Measurements from ENCODE around the gene MICALL2.

The MICALL2 gene

DNA sequence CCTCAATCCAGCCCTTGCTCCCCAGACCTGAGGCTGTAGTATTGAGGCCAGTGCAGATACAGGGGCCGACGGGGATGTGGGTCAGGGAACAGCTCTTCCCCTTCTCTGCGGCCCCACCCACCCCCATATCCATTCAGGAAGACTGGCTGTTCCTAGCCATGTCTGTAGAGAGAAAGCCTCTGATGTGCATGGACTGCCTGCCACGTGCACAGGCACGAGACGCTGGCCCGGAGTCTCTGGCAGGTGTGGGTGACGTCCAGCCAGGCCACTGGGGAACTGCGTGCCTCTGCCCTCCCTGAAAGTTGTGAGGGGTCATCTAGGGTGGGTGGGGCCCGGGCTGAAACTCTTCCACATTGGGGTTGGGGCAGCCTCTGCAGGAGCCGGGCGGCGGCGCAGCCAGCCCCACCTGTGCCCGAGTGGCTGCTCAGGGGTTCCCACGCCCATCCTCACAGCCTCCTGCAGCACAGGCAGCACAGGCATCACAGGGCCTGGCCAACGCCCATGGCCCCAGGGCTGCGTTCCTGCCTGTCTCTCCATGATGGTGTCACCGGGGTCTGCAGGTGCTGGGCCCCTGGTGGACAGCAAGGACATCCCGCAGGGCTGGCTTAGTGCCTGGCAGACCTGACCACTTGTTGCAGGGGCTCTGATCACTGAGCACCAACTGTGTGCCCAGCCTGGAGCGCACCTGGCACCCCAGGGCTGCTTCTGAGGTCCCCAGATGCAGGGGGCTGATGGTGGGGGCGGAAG lies 27.5 kb downstream of the MICALL2 start:
- no peak for DNase-seq

DNA sequence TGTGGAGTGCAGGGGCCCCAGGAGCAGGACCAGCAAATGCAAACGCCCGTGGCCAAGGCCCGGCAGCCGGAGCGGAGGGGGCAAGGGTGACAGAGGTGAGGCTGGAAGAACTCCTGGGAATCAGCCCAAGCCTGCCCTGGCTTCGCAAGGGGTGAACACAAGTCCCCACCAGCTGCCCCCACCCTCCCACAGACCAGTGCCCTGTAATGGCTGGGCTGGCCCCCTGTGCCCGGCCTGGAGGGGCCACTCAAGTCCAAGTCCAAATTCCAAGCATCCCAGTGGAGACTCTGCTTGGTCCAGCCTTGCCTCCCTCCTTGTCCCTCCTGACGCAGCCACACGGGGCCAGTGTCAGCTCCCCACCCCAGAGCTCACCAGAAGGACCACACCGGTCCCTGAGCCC lies 28.0 kb downstream of the MICALL2 start:
- DNase-seq: no peak

DNA sequence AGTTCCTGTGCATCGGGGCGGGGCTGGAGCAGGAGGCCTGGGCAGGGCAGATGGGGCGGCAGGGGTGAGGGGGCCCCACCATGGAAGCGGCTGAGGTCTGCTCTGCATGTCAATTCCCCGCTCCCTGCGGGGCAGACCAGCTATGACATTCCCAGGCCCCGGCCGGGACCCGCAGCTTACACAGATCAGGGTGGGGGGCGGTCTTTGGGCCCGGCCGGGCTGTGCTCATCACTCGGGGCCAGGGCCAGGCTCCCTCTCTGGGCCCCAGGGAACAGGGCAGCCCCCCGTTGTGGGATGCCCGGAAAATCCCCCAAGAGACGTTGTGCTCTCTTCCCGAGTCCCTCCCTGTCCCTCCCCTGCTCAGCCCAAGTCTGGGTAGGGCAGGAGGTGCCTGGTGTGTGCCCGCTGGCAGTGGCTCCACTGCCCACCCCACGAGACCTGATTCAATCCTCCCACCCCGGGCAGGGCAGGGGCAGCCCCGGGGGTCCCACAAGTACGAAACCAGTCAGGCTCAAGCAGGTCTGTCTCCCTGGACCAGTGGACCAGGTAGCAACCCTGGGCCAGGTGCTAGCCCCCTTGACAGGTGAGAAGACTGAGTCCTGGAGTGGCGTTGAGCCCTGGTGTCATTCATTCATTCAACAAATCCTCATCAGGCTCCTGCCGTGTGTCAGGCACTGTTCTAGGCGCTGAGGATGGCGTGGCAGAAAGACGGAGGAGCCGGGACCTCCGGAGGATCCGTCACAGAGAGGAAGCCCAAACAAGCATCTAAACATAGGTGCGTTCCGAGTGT lies 29.0 kb downstream of the MICALL2 start:
- DNase-seq: no peak

DNA sequence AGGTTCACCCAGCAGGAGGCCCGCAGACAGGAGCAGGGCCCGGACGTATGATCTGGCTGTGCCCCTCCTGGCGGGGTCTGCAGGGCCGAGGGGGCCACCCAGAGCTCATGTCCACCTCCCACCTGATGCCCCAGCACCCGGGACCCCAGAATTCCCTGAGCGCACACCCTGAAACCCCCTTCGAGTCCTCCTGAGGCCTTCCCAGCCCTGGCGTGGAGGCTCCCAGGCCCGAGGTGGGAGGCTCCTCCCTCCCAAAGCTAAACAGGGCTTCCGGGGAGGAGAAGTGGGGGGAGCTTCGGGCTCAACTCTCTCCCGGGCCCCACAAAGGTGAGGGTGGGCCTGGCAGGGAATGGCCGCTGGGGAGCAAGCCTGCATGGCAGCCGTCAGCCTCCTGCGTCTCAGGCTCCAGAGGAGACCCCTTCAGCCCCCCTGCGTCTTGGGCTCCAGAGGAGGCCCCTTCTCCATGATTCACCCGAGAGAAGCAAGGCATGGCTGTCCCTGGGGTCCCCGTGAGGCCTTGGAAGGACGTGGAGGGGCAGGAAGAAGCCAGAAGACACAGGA lies 30.2 kb downstream of the MICALL2 start:
- peak; percentile 17 for DNase-seq

DNA sequence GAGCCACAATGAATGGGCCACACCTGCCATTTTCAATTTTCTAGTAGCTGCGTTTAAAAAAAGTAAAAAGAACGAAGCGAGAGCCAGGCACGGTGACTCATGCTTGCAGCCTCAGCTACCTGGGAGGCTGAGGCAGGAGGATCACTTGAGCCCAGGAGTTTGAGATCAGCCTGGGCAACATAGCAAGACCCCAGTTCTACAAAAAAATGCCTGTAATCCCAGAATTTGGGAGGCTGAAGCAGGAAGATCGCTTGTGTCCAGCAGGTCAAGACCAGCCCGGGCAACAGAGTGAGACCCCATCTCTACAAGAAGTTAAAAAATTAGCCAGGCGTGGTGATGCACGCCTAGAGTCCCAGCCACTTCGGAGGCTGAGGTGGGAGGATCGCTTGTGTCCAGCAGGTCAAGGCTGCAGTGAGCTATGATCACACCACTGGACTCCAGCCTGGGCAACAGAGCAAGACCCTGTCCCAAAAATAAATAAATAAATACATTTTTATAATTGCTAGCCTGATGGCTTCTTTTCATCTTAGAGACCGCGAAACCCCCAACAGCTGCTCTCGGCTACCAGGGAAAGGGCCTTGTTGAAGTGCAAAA lies 32.1 kb downstream of the MICALL2 start:
- no peak for DNase-seq

DNA sequence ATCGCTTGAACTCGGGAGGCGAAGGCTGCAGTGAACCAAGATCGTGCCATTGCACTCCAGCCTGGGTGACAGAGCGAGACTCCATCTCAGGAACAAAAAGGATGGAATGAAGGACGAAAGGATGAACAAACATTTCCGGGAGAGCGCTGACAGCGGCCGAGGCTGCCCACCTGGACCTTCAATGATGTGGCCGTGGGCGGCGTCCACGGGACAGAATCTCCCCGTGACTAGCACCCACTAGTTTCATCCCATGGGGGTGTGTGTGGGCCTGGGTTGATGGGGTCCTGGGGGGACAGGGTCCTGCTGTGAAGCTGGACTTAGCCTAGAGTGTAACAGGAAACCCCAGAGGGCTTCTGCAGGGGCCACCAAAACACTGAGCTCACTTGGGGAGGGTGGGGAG lies 32.8 kb downstream of the MICALL2 start:
- DNase-seq: no peak

DNA sequence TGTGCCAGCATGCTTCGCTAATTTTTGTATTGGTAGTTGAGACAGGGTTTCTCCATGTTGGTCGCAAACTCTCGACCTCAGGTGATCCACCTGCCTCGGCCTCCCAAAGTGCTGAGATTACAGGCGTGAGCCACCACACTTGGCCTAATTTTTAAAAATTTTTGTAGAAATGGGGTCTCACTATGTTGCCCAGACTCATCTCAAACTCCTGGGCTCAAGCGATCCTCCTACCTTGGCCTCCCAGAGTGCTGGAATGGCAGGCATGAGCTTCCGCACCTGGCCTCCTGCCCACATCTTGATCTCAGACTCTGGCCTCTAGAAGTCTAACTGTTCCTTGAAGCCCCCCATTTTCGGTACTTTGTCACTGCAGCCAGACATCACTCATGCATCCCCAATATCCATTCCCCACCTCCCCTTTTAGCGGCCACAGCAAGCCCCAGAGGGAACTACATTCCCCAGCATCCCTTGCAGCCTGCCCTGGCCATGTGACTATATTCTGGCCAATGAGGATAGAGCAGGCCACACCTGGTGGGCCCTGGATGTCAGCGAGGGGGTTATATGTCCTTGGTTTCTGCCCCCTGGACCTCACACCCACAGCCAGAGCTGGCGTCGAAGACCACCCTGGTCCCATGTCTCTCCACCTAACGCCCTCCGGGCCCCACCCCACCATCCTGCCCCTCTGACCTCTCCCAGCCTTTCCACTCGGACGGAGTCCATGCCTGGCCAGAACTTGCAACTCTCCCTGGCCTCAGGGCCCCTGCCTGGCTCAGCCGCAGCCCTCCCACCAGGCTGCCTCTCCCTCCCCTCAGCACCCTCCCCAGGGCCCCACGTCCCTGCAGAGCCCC lies 33.8 kb downstream of the MICALL2 start:
- no peak for DNase-seq

DNA sequence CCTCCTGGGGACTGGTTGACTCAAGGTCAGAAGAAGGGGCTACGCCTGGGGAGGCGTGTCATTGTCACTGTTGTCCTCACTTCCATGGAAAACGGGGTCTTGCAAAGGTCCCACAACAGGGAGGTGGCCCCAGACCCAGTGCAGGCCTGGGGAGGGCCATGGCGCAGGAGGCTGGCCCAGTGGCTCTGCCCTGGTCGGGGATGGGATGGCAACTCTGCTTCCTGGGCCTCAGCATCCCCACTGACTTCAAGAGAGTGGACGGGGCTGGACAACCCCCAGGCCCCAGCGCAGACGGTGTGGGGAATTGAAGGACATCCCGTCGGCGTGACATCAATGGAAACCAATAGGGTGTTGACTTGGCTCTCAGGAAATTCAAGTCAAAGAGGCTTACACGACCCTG lies 35.2 kb downstream of the MICALL2 start:
- DNase-seq: no peak

DNA sequence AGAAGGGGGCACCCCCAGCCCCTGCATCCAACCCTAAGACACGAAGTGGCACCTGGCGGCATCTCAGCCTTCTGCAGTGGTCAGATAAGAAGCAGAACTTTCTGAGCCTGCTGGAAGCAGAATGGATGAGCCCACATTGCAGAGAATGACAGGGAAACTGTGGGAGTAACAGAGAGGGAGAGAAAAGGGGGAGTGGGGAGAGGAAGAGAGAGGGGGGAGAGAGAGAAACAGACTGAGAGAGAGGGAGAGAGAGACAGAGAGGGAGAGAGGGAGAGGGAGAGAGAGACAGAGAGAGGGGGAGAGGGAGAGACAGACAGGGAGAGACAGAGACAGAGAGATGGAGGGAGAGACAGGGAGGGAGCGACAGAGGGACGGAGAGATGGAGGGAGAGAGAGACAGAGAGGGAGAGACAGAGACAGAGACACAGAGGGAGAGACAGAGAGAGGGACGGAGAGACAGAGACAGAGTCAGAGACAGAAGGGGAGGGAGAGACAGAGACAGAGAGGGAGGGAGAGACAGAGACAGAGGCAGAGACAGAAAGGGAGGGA lies 35.9 kb downstream of the MICALL2 start:
- DNase-seq: no peak

DNA sequence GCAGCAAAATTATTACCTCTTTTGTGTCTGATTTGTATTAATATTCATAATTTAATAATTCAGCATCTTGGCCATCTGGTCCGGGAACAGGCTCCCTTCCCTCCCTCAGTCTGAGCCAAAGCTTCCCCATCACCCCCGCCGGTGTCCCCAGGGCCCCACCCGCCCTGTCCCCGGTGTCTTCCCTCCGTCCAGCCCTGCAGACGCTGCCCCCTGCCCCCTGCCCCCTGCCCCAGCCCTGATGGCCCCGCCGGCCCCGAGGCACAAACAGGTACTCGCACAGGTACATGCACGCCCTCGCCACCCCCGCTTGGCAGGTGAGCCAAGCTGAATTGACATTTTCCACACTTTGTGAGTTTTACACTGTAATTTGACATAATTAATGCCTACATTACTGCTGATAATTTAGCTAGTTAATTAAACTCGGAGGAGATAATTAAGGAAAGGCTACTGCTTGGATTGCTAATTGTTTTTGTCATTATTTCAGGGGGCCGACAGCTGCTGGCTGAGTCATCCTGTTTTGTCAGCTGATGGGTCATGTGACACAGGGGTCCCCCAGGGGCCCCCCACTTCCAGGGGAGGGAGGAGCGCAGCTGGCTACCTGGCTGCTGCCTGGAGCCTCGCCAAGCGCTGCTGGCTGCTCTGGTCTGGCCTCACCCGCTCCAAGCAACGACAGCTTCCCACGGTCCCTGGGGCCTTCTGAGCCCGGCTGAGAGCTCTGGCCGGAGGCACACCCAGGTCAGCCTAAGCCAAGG lies 36.6 kb downstream of the MICALL2 start:
- no peak for DNase-seq

DNA sequence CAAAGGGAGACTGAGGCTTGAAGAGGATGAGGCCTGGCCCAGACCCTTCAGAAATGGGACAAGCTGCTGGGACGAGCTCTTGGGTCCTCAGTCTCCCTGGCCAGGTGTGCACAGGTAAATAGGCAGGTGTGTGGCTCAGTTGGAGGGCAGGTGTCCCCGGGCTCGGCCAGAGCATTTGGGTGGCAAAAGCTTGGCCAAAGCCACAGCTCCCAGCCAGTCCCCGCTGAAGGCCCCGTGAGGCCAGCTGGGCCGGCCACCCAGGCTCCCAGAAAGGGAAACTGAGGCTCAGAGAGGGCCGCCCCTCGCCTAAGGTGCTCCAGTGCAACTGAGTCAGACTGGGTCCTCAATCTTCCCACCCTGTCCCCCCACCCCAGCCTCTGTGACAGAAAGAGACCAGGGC lies 37.3 kb downstream of the MICALL2 start:
- DNase-seq: no peak

DNA sequence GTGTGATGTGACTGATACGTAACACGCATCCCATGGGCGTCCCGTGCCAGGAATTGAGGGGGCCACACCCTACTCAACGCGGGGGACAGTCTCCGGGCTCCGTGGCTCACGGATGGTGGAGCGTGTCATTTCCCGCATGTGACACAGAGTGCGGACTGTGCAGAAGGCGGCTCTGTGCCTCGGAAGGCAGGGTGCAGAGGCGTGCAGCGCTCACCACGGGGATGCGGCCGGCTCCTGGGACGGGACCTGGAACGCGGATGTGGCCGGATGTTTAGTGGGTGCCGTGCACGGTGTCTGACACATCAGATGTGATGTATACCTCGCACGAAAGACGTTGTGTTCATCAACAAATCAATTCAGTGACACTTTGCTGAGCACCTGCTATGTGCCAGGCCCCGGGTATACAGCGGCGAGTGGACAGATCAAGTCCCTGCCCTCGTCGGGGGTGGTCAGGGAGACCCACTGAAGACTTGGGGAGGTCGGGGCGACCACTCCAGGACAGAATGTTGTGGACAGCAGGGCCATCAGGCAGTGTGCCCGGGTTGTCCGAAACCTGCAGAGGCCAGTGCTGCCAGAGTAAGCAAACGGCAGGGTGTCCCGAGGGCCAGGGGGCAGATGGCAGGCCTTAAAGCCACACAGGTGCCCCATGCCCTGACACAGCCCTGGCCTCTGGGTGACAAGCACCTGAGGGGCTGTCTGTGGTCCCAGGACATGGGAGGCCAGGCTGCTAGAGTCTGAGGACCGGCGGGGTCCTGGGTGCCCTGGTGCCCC lies 38.1 kb downstream of the MICALL2 start:
- no peak for DNase-seq

DNA sequence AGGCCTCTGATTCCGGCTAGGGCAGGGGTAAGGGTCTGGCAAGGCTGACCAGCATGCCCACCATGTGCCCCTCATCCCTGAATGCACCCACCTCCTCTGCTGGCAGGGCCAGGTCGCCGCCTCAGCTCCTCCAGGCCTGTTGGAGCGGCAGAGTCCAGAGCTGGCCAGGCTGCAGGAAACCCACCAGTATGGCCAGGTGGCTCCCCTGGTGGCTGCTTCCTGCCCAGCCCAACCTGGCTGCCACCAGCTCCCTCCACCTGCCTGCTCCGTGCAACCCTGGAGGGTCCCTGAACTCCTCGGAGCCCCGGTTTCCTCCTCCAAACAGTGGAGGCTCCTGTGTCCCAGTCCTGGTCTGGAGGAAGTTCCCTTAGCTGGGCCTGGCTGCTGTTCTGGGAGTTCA lies 39.6 kb downstream of the MICALL2 start:
- DNase-seq: no peak

DNA sequence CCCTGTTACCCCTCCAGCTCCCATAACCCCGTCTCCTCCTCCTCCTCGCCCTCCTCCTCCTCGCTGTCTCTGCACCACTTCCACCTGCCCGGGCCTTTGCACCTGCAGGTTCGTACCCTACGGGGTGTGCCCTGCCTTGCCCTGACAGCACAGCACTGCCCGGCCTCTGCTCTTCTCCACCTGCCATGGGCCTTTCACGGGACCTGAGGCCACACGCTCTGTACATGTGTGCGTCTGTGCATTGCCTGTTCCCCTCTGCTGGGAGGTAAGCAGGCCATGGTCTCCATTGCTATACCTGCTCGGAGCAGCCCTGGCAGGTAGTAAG lies 40.0 kb downstream of the MICALL2 start:
- DNase-seq: no peak

DNA sequence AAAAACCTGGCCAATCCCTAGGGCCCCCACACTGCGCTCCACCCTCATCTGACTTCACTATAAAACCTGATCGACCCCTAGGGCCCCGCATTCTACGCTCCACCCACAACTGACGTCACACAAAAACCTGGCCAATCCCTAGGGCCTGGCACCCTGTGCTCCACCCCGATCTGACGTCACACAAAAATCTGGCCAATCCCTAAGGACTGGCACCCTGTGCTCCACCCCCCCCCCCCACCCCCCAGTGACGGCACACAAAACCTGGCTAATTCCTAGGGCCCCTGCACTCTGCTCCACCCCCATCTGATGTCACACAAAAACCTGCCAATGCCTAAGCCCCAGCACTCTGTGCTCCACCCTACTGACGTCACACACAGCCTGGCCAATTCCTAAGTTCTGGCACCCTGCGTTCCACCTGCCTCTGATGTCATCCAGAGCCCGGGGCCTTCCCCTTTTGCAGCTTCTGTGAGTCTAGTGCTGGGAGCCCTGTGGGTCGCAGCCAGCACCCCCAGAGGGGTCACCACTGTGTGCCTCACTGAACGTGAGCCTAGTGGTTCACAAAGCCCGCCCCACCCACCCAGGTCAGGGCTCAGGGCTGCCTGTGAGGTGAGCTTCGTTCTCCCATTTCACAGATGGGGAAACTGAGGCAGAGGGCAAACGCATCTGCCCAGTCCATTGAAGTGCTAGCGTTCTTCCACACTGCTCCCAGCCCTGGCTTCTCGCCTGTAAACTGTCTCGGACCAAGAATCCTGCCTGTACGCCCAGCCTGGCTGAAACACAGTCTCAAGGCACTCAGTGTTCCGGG lies 40.6 kb downstream of the MICALL2 start:
- peak; percentile 11 for DNase-seq

DNA sequence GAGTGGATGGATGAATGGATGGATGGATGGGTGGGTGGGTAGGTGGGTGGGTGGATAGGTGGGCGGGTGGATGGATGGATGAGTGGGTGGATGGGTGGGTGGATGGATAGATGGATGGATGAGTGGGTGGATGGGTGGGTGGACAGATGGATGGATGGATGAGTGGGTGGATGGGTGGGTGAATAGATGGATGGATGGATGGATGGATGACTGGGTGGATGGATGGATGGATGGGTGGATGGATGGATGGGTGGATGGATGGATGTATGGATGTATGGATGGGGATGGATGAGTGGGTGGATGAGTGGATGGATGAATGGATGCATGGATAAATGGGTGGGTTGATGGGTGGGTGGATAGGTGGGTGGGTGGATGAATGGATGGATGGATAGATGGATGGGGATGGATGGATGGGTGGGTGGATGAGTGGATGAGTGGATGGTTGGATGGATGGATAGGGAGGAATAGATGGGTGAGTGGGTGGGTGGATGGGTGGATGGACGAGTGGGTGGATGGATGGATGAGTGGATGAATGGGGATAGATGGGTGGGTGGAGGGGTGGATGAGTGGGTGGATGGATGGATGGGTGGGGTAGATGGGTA lies 43.8 kb downstream of the MICALL2 start:
- DNase-seq: no peak

DNA sequence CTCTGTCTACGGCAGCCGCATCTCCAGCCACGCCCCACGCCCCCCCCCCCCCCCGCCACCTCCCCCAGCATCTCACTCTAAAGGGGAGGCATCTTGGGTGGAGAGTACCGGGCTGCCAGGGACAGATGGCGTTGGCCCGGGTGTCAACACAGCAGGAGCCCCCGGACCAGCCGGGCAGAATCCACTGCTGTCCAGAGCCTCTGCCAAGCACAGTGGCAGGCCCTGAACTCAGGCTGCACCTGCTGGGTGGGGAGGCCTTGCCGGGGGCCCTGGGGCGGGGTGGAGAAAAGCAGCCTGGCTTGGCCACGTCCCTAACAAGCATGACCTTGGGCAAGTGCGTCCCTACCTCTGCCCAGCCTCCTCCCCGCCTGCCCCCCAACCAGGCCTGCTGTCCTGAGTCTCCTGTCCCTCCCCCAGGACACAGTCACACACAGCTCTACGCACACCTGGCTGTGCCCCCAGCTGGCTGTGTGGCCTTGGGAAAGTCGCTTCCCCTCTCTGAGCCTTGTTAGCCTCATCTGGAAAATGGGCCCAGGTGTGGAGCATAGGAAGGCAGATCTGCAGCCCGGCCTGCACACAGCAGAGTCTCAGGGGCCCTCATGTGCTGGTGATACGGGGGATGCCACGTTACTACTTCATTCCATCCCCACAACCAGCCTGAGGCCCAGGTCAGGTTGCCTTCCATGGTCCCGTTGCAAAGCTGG lies 45.2 kb downstream of the MICALL2 start:
- no peak for DNase-seq

DNA sequence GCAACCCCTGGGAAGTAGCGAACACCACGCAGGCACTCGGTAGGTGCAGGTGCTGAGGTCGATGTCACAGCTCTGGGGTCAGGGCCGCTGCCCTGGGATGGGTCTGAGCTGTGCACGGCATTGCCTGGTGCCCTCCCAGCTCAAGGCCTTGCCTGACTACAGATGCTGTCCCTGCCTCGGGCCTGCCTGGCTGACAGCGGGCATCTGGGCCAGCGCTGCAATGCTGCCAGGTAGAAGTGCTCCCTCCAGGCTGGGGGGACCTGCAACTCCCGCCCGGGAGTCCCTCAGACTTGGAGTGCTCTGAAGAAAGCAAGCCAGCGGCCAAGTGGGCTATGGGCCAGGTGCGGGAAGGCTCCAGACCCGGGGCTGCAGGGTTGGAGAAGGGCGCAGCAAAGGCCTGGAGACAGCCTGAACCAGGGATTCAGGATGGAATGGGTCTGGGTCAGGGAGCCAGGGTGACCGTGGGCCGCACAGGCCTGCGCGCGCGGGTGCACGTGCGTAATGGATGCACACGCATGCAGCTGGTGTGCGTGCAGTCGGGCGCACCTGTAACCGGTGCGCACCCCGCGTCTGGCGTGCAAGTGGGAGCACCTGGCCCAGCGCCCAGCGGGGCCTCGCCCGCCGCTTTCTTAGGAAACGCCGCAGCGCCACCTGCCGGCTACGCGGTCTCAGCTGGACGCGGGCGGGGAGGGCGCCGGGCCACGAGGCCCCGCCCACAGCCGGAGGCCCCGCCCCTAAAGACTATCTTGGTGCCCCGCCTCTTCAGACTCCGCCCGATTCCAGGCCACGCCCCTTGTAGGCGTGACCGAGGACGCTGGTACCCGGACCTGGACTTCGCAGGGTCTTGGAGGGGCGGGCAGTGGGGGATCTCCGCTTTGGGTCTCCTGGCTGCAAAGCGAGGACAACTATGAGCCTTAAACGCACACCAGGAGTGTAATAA lies 46.7 kb downstream of the MICALL2 start:
- peak; percentile 76 for DNase-seq
